Renal pelvis (tissue), 4 donors: Measurements from ENCODE around the gene MIPEP. TPM values are rescaled to one million over a fixed set of nuclear protein-coding genes. Genes with fewer than 3 reads are reported as not detected.
A peak's percentile ranks its signal among the peaks of the same experiment; 100 is the strongest.
"Not testable (repeated sequence)": the region's sequence is repeated elsewhere in the genome, so short reads cannot be mapped to it uniquely, and the experiment has no call there.

Source experiments
- DNase-seq: peaks from one replicate; pipeline ENCODE4 v3.0.0-alpha.2; 2013
- polyA plus RNA-seq, 3 donors: library from polyadenylated mRNA; unstranded; fragments of 120-200 nt; gene quantifications; one replicate each; pipeline ENCODE4 v1.2.1, GENCODE V29; 2013; ENCODE audit not compliant: insufficient read length in 3 of 3

The MIPEP gene
- polyA plus RNA-seq, 3 donors, result 27.0 to 28.6 (median 28.0) TPM

DNA sequence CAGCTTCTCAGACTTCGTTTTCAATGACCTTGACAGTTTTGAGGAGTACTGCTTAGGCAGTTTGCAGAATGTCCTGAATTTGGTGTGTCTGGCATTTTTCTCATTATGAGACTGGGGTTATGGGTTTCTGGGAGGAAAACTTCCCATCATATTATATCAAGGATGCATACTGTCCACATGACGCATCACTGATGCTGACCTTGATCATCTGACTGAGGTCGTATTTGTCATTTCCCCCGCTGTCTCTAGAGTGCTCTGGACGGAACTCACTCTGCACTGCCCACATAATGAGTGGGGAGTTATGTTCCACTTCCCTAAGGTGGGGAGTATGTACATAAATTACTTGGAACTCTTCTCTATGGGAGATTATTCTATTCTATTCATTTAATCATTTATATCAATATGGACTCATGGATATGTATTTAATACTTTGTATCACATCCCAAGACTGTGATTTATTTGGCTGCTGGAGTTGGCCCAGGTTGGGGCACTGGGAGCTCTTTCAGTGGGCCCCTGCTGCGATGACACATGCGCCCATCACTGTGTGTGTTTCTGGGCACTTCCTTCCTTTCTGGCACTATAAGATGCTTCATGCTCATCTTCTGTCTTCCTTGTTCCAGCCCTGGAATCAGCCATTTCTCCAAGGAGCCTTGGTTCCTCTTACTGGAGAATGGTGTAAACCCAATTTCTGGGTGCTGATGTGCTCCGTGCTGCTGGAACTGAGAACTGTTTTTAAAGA is 138.6 kb downstream of the MIPEP start:
- DNase-seq, result no peak

DNA sequence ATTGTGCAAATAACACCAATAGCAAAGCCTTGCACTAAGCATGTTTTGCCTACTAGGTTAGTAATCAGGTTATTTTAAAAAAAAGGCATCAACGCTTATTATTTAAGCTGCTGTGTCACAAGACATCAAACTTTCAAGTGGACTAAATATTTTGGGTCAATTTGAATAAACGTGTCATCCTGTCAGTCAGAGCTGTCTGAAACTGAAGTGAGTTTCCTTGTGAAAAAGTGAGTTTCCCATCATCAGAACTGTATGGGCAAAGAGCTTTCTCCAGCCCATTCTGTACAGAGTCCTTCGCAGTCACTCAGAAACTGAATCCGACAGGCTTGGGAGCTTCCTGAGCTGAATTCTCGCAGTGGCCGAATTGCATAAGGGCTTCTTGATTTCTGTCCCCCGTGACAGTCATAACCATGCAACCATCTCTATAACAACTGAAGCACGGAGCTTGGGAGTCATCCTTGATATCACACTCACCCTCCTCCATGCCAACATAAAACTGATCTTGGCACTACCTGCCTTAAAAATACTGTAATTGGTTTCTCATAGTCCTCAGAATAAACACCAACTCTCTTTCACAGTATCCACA is 139.8 kb downstream of the MIPEP start:
- DNase-seq, result peak; percentile 42

DNA sequence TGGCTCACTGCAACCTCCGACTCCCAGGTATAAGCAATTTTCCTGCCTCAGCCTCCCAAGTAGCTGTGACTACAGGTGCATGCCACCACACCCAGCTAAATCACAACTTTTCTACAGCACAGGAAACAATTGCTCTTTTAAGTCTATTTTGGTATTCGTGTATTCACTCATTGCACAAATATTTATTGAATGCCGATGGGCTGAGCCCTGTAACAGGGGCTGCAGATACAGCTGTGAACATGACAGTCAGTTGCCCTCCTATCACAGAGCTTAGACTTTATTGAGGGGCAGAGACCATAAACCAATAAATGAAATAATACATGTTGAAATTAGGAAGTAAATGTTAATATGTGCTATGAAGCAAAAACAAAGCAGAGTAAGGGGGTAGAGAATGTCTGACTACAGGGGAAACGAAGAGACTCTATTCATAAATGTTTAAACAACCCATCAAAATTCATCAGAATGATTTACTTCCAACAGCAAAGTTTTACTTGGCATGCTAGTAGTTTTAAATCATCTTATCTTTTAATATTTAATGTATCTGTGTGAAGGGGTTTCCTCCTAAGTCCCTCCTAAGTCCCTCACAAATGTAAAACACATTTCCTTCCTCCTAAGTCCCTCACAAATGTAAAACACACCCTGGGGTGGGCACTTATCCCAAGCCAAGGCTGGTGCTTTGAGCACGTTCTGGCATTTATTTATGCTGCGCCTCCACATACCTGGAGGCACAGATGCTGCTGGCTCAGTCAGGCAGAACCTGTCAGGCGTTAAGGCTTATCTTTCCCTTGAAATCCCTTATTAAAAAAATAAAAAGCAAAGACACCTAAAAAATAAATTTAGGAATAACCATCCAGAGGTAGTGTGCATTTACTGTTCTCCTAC is 140.8 kb downstream of the MIPEP start:
- no peak for DNase-seq

DNA sequence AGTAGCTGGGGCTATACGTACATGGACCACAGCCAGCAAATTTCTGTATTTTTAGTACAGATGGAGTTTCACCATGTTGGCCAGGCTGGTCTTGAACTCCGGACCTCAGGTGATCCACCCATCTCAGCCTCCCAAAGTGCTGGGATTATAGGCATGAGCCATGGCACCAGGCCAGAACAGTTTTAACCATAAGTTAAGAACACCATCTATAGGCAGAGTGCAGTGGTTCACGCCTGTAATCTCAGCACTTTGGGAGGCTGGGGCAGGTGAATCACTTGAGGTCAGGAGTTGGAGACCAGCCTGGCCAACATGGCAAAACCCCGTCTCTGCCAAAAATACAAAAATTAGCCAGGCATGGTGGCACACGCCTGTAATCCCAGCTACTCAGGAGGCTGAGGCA is 143.1 kb downstream of the MIPEP start:
- not testable (repeated sequence) for DNase-seq

DNA sequence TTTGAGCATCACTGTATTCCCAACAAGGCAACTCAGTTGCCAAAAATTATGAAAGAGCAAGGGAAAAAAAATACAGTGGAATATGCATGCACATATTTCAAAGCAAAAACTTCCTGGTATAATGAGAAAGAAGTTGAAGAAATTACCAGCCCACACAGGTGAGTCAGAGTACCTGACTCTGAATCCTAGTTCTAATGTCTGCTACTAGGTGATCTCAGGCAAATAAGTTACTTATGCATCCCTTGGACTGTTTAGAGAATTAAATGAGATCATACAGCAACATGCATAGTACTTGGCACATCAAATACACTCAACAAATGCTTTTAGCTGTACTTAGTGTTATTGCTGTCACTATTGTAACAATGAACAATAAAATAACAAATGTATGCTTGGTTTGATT is 144.9 kb downstream of the MIPEP start:
- no peak for DNase-seq

DNA sequence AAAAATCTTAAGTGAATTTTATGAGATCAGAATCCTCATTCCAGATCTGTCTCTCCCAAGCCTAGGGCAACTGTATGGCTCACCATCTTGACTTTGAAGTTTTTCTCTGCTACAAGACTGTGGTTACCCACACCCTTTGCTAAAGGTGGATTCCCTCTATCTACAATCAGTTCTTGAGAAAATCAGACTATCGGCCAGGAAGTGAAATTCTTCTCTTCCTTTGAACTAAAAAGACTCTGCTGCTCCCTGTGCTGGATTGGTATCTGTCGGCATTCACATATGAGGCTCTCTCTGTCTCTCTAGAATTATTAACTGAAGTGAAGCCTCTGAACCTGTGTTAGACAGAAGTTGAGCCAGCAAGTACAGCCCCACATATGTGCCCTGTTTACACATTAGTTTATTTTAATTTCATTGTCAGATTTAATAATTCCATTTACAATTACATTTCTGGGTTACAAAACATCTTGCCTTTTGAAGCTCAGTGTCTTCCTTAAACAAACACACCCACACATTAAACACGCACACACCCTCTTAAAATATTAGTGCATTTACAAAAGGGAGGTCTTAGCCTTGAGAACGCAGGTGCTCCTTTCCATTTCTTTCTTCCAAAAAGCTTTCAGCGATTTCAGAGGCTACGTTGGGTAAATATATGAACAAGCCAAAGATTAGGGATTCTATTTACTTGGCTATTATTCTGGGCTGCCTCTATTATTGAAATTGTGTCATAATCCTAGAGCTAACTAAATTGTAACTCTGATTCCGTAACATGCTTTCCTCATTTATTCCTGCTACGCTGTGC is 145.7 kb downstream of the MIPEP start:
- DNase-seq, result no peak

DNA sequence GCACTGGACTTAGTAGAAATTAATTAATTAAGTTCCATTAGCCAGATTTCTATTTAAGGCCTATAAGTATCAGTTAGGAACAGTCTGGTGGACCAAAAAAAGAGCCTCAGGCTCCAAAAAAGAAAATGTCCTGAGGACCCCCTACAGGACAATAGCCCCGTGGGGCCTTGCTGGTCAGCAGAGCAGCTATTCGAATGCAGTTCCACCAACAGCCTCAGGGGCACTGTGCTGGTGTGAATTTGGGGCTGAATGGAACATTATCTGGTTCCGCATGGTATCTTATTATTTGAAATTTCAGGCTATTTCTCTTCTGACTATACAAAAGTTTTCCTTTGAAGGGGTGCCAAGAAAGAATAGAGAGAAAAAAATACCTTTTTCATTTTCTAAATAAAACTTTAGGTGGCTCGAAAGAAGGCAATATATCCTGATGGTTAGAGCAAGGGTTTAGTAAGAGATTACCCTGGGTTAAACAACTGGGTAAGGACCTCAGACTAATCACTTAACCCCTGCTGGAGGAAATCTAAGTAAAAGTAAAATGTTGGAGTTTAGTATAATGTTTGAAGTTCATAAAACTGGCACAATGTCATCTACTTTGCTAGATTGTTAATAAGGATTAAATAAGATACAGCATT is 147.2 kb downstream of the MIPEP start:
- DNase-seq, result no peak

DNA sequence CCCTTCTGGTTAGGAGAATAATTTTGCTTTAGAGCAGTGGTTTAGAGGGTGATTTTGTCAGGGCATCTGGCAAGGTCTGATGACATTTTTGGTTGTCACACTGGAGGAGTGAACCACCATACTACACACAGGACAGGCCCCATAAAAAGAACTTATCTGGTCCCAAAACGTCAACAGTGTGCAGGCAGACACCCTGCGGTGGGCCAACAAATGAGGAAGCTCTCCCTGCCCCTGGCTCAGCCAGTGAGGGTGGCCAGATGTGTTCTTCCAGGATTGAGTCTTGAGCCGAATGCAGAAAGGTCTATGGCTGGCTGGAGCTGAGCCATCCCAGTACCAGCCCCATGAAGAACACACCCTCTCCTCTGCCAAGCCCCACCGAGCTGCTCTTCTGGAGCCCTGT is 149.2 kb downstream of the MIPEP start:
- no peak for DNase-seq

DNA sequence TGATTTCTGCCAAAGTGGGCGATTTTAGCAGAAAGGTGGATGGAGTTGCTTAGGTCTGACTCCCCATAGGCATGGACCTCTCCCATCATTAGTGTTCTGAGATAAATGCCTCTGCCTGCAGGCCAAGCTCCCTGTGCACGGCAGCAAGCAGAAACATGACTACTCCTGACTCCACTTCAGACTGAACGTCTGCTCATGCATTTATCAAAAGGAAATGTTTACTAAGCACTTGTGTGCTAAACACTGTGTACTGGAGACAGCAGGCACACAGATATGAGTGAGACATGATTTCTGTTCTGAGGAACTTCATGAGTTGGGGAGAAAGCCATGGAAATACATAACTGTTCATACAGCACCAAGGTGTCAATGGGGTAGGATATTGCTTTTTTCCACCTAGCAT is 149.6 kb downstream of the MIPEP start:
- DNase-seq, result no peak

DNA sequence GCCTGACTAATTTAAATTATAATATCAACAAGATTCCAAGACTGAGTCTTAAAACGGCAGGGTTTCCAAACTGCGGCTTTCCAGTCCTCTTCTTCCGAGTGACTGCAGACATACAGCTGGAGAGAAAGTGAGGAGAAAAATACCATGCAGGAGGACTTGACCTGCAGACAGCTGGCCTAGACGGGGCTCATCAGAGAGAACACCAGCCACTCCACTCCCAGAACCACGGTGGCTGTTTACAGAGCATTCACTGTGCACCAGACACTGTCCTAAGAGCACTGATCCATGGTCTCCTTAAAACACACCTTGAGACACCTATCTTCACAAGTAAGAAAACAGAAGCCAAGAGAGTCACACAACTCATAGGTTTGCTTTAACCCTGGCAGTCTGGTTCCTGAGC is 152.7 kb downstream of the MIPEP start:
- DNase-seq, result no peak

DNA sequence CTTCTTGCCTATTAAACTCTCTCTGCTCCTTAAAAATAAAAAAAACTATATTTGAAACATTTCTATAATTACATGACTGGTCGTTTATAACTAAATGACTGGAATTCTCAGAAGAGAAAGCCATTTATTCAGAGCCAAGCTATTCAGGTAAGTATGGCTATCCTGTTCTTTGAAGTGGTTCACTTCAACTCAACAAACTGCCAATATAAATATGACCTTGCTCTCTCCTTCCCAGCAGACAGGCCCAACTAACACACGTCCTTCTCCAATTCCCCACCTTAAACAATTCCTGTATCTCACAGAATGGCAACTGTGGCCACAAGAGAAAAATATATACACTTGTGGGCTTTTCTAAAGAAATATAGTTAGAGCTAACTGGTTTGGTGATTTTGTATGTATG is 153.9 kb downstream of the MIPEP start:
- DNase-seq, result no peak

DNA sequence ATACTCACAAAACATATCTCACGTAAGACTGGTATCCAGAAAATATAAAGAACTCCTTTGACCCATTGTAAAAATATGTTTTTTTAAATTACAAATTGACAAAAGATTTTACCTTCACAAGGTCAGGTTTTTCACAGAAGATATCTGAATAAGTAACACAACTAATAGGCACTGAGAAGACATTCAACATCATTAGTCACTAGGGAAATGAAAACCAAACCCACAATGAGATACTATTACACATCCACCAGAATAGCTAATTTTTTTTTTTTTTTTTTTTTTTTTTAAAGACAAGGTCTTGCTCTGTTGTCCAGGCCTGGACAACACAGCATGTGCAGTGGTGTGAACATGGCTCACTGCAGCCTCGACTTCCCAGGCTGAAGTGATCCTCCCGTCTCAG is 157.5 kb downstream of the MIPEP start:
- no peak for DNase-seq

DNA sequence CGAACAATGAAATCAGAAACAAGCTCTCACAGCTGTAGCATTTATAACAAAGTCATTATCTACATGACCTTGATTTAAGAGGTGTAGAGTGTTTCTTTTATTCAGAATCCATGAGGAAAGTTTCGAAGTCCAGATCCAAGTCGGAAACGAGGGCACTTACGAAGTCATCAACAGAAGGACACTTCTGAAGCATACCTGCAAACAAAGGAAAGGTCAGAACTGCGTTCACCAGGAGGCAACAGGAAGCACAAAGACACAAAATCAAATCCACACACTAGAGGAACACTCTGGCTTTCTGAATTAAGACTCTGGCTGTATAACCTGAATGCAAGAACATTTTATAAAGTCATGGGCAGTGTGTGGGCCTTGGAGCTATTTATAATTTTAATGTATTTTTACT is 158.9 kb downstream of the MIPEP start:
- no peak for DNase-seq

DNA sequence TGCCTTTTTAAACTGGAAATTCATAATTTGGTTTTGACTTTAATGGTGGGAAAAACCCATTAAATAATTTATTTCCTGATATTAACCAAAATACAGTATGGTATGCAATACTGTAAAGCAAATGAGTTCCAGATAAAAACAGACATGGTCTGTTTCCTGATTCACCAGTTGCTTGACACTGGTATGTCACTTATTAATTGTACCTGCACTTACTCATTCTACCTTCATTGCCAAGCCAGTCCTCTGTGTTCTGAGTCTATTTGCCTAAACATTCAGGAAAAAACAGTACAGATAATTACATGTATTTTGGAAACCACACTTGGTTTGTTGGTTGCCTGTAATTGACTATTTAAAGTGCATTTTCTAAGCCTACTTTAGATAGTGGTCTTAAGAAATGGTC is 159.7 kb downstream of the MIPEP start:
- no peak for DNase-seq

DNA sequence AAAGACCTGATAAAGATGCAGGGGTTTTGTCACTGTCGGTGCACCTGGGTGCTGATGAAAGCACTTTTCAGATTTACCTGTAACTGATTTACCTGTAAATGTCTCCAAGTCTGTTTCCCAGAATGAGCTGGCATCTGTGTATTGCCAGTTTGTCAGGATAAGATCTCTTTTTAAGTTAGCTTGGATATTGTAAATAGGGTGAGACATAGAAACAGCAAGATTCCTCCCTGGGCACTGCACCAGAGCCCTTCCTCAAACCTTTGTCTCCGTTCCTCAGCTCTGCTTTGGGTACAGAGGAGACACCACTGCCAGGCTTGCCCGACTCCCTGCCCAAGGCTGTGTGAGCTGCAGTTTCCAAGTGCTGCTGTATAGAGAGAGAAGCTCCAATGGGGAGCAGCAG is 160.4 kb downstream of the MIPEP start:
- no peak for DNase-seq

DNA sequence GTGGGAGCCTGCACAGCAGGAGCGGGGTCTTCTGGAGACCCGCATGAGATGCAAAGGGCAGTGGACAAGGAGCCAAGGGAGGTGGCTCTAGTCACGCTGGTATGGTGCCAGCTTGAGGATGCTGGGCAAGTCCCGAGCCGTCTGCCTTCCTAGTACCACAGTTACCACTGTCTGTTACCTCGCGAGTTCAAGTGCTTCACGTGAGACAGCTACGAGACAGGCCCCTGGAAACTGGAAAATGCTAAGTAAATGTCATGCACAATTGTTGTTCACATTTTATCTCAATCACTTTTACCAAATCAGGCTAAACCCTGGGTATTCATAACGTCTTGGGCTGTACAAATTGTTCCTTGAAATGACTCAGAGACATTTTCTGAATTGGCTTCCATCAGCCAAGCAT is 163.3 kb downstream of the MIPEP start:
- DNase-seq, result no peak

DNA sequence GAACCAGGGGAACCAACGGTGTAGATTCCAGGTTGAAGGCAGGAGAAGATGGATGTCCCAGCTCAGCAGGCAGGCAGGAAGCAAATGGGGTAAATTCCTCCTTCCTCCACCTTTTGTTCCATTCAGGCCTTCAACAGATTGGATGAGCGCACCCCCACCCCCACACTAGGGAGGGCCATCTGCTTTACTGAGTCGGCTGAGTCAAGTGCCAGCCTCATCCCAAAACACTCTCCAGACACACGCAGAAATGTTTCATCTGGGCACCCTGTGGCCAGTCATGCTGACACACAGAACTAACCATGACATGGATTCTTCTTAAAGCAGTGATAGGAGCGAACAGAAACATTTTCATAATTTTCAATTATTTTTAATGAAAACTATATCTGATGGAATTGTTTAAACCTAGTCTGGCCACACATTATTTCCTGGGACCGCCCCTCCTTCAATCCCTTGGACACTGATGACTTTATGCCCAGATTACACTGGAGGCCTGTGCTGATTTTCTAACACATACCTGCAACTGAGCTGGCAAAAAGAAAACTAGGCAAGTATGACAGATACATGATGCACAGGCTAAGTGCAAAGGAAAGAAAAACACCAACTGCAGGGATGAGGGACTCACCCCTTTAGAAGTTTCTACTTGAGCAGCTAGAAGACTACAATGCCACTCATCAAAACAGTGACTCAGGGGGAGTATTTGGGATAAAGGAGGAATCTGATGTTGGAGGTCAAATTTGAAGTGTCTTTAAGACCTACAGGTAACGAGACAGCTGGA is 164.8 kb downstream of the MIPEP start:
- DNase-seq, result no peak

DNA sequence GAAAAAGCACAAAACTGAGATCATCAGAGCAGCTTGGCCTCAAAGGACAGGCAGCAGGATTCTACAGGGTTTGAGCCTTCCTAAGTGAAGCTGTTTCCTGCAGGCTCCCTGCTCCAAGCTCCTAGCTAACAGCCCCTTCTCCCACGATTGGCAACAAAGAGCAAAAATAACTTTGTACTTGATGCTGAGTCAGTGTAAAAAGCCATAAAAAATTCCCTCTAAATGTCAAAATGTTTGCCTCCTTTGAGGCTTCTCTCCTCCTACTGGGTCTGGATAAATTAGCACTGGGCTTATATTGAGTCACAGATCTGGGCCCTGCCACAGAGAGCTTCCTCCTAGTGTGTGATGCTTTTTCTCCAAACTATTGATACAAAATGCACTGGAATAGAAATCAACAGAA is 165.7 kb downstream of the MIPEP start:
- DNase-seq, result no peak

DNA sequence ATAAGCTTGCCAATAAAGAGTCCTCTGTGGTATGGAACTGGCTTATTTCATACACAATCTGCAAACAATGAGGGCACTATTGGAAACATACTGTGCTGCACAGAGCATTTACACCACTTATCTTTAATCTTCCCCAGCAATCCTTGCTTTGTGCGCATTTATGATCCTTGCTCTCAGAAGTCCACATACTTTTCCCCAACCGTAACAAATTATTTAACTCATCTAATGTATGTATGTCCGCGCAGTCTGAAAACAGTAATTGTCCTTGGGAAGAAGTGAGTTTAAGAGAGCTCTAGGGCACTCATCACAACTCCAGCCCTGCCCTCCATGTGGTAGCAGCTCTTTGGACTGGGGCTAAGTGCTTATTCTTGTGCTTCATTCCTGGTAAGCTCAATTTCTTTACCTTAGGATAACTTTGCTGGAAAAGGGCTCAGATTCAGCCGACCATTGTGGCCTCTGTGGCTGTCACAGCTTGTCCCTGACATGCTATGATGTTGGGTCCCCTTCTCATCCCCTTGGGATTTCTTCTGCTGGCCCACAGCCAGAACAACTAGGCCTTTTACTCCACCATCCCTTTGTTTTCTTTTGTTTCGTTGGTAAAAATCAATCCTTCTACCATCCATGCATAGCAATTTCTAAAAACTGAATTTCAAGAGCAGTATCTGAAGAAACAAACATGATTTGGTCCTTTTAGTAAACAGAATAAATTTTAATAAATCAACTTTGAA is 166.3 kb downstream of the MIPEP start:
- DNase-seq, result no peak

DNA sequence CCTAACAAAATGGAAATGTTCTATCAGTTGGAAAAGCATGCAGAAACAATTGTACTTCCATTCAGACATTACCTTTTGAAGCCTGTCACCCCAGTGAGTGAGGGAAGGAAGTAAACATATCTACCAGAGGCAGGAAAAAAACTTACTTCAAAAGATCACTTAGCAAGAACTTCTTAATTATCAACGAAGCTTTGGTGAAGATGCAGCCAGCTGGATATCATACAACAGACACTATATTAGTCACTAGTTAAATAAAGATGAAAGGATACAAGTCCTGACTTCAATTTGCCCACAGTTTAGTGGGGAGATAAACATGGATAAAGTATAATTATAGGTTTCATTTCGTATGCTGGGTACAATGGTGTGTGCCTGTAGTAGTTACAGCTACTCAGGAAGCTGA is 170.2 kb downstream of the MIPEP start:
- DNase-seq, result no peak
